Endothelial cell (in vitro differentiated cells): ENCODE data around the gene NSUN7. TPM values are rescaled to one million over a fixed set of nuclear protein-coding genes. Genes with fewer than 3 reads are reported as not detected.

Experiments
- DNase-seq: peaks from one replicate; pipeline ENCODE4 v3.0.0; 2021; ENCODE audit warnings: low spot score
- H3K27ac Mint-ChIP-seq: one replicate; pipeline ENCODE4 v1.8.0; 2021; ENCODE audit warnings: mixed read lengths, inconsistent platforms; ENCODE audit not compliant: unreplicated experiment
- H3K27me3 Mint-ChIP-seq: one replicate; pipeline ENCODE4 v1.8.0; 2021; ENCODE audit warnings: mild to moderate bottlenecking, moderate library complexity, mixed read lengths, inconsistent platforms; ENCODE audit not compliant: unreplicated experiment
- H3K36me3 Mint-ChIP-seq: one replicate; pipeline ENCODE4 v1.8.0; 2021; ENCODE audit warnings: mild to moderate bottlenecking, low read depth, mixed read lengths, inconsistent platforms; ENCODE audit not compliant: unreplicated experiment
- H3K4me1 Mint-ChIP-seq: one replicate; pipeline ENCODE4 v1.8.0; 2021; ENCODE audit warnings: mild to moderate bottlenecking, mixed read lengths, inconsistent platforms; ENCODE audit not compliant: unreplicated experiment
- H3K4me3 Mint-ChIP-seq: one replicate; pipeline ENCODE4 v1.8.0; 2021; ENCODE audit warnings: mild to moderate bottlenecking, mixed read lengths, inconsistent platforms; ENCODE audit not compliant: unreplicated experiment
- H3K9me3 Mint-ChIP-seq: one replicate; pipeline ENCODE4 v1.8.0; 2021; ENCODE audit warnings: mixed read lengths, inconsistent platforms; ENCODE audit not compliant: unreplicated experiment
- total RNA-seq: library from RNA; stranded (reverse); fragmentation: NEBNext Ultra II Directional; extraction: Animal tissue kit (Norgen Biotek cat#: 25700); gene quantifications from one replicate; pipeline ENCODE4 v1.2.1, GENCODE V29; 2021; ENCODE audit not compliant: unreplicated experiment
- TF ChIP-seq, protein P1 (sequence below): fragments of 200-600 bp; sonication (generic); IDR thresholded peaks from one replicate; pipeline ENCODE4 v1.5.0; 2021; ENCODE audit warnings: antibody characterized with exemption; ENCODE audit not compliant: unreplicated experiment

The NSUN7 gene
- total RNA-seq, 1 donor from 2014 or later, result 8.5 TPM

DNA sequence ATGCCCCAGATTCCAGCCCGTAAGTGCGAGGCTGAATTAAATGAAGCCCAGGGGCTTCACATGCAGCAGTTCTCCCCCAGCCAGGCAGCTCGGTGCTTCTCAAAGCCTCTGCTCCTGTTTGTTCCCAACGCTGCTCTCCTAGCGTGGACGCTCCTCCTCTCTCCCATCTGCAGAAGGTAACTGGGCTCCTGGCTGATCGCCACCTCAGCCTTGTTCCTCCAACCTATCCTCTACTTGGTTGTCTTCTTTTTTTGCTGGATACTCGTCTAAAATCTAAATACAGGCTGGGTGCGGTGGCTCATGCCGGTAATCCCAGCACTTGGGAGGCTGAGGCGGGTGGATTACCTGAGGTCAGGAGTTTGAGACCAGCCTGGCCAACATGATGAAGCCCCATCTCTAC is 70.3 kb downstream of the NSUN7 start:
- TF ChIP-seq, protein P1, sequence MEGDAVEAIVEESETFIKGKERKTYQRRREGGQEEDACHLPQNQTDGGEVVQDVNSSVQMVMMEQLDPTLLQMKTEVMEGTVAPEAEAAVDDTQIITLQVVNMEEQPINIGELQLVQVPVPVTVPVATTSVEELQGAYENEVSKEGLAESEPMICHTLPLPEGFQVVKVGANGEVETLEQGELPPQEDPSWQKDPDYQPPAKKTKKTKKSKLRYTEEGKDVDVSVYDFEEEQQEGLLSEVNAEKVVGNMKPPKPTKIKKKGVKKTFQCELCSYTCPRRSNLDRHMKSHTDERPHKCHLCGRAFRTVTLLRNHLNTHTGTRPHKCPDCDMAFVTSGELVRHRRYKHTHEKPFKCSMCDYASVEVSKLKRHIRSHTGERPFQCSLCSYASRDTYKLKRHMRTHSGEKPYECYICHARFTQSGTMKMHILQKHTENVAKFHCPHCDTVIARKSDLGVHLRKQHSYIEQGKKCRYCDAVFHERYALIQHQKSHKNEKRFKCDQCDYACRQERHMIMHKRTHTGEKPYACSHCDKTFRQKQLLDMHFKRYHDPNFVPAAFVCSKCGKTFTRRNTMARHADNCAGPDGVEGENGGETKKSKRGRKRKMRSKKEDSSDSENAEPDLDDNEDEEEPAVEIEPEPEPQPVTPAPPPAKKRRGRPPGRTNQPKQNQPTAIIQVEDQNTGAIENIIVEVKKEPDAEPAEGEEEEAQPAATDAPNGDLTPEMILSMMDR, result no peak
- H3K4me3 Mint-ChIP-seq, result no peak overlapping the region
- no peaks in the 10 kb centered on the region for H3K4me1 Mint-ChIP-seq
- no peak overlapping the region for H3K27ac Mint-ChIP-seq
- DNase-seq, result no peak
- H3K36me3 Mint-ChIP-seq, result peaks cover 58% of the 10 kb centered on the region
- H3K27me3 Mint-ChIP-seq, result peaks cover 4% of the 10 kb centered on the region
- no peaks in the 10 kb centered on the region for H3K9me3 Mint-ChIP-seq

DNA sequence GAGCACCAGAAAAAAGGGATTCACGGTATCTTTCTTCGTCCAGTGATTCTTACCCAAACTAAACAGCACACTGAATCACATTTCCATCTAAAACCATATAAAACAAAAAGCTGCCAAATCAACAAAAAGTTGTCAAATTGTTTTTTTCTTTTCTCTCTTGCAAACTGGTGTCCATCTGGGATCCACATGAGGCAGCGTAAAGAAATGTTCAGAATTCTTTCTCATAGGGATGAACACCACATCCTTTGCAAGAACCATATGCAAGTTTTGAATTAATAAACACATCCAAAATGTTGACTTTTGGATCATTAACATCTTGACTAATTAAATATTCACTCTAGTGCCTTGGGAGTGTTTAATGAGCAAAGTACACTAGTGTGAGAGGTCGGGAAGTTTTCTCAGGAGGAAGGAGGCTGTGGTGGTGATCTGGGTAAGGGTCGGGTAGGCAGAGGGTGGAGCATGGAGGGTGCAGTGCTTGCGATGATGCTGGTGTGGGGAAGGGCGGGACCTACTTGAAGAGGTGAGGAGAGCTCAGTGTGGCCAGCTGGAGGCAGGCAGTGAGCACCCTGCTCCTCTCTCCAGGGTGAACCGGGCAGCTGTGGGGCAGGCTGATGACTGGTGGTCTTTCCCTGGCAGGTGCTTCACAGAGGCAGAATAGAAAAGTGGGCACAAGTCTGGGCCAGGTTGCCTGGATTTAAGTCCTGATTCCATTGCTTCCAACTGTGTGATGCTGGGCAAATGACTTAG is 72.8 kb downstream of the NSUN7 start:
- Mint-ChIP-seq H3K9me3 (no peaks in the 10 kb centered on the region), H3K4me3 (peak overlapping the region; percentile 10), H3K36me3 (peaks cover 59% of the 10 kb centered on the region), H3K27ac (no peak overlapping the region), H3K4me1 (no peaks in the 10 kb centered on the region), H3K27me3 (peaks cover 10% of the 10 kb centered on the region)
- TF ChIP-seq, protein P1, result no peak
- DNase-seq, result no peak

DNA sequence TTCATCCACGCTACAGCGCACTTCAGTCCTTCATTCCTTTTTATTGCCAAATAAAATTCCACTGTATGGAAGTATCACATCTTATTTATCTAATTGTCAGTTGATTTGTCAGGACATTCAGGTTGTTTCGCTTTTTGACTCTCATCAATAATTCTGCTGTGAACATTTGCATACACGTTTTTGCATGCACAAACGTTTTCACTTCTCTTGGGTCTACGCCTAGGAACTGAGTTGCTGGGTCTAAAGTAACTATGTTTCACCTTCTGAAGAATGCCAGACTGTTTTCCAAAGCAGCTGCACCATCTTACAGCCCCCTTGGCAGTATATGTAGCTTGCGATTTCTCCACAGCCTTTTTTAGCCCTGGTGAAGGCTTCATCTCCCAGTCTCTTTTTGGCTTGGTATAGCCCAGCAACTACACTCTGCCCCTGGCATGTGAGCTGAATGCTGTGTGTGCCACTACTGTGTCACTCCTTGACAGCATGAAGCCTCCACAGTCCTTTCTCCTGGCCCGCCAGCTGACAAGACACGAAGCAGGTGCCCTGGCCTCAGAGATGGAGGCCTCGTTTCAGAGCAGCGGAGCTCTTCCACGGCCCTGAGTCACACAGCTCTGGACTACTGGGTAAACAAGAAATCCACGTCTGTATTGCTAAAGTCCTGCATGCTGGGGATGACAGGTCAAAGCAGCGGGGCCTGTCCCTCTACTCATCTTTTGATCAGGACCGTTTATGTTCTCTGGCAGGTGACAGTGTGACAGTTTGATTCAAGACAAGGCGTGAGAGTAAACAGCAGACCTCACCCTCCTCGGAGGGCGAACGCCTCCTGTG is 75.5 kb downstream of the NSUN7 start:
- Mint-ChIP-seq H3K36me3 (peaks cover 59% of the 10 kb centered on the region), H3K27me3 (peaks cover 14% of the 10 kb centered on the region), H3K4me1 (no peaks in the 10 kb centered on the region), H3K27ac (no peak overlapping the region), H3K4me3 (peak overlapping the region; percentile 56), H3K9me3 (no peaks in the 10 kb centered on the region)
- TF ChIP-seq, protein P1, result no peak
- no peak for DNase-seq

DNA sequence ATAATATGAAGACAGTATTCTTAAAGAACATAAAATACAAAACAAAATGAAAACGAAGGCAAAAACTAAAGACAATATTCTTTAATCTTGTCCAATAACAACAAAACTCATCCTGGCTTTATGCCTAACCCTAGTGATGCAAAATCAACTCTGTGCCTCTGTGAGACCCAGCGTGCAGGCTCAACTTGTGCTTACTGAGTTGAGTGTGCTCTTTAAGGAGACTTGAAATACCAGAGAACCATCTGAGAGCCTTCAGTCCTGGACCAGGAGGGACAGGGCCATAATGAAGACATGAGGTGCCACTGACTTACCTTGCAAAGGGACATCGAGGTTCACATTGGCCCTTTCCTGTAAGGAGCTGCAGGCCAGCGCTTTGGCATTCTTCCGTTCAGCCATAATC is 77.1 kb downstream of the NSUN7 start:
- no peak overlapping the region for H3K27ac Mint-ChIP-seq
- TF ChIP-seq, protein P1, result no peak
- peaks cover 52% of the 10 kb centered on the region for H3K36me3 Mint-ChIP-seq
- no peak overlapping the region for H3K4me3 Mint-ChIP-seq
- peaks cover 14% of the 10 kb centered on the region for H3K27me3 Mint-ChIP-seq
- DNase-seq, result no peak
- no peaks in the 10 kb centered on the region for H3K4me1 Mint-ChIP-seq
- H3K9me3 Mint-ChIP-seq, result no peaks in the 10 kb centered on the region

DNA sequence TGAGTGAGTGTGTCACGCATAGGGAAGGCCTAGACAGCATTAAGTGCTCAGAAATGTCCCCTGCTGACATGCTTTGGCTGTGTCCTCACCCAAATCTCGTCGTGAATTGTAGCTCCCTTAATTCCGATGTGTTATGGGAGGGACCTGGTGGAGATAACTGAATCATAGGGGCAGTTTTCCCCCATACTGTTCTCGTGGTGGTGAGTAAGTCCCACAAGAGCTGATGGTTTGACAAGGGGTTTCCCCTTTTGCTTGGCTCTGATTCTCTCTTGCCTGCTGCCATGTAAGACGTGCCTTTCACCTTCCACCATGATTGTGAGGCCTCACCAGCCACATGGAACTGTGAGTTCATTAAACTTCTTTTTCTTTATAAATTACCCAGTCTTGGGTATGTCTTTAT is 78.0 kb downstream of the NSUN7 start:
- Mint-ChIP-seq H3K9me3 (no peaks in the 10 kb centered on the region), H3K4me3 (no peak overlapping the region), H3K36me3 (peaks cover 46% of the 10 kb centered on the region)

More for the DNA sequence above, 78.0 kb downstream of the NSUN7 start:
- TF ChIP-seq, protein P1, result no peak
- no peak for DNase-seq
- H3K4me1 Mint-ChIP-seq, result no peaks in the 10 kb centered on the region
- peaks cover 14% of the 10 kb centered on the region for H3K27me3 Mint-ChIP-seq
- no peak overlapping the region for H3K27ac Mint-ChIP-seq
